Lower leg skin (tissue), 4 donors: ENCODE measurements around the gene POLR3A. TPM values are rescaled to one million over a fixed set of nuclear protein-coding genes. Genes with fewer than 3 reads are reported as not detected.
A peak's percentile ranks its signal among the peaks of the same experiment; 100 is the strongest.

ENCODE experiments used
- DNase-seq, 2 donors: peaks; one replicate each; pipeline ENCODE4 v3.0.0-alpha.2; 2019; ENCODE audit warnings: low spot score in 2 of 2
- H3K4me3 ChIP-seq: fragments of 200-600 bp; sonication (generic); 2 replicates; pipeline ENCODE4 v1.5.1; 2017; ENCODE audit warnings: mild to moderate bottlenecking, low read depth; ENCODE audit not compliant: poor library complexity, severe bottlenecking
- POLR2A ChIP-seq, 2 donors: fragments of 450-650 bp; IDR thresholded peaks; one replicate each; pipeline ENCODE4 v1.6.1; 2016 to 2017; ENCODE audit warnings: antibody characterized with exemption in 2 of 2, mild to moderate bottlenecking in 1 of 2, moderate library complexity in 1 of 2
- WGBS, 2 donors: methylation state at CpG; one replicate each; pipeline ENCODE4 v1.1.5; 2018; 5-methylcytosine and 5-hydroxymethylcytosine counted together
- intact Hi-C: fragments of 100-400 bp; cut with DNase I; formaldehyde crosslinking; loops from one replicate; pipeline ENCODE4 v1.15.0; 2023; ENCODE audit warnings: low total_unique reads
- total RNA-seq, 4 donors: library from RNA; depleted of rRNA; stranded (reverse); fragments of >200 nt; gene quantifications; one replicate each; pipeline ENCODE4 v1.1.0, GENCODE V29; 2016
- TF ChIP-seq, protein P1 (sequence below), 3 donors: fragments of 450-650 bp; IDR thresholded peaks; one replicate each; pipeline ENCODE4 v1.5.1; 2016; ENCODE audit warnings: antibody characterized with exemption in 3 of 3, mild to moderate bottlenecking in 3 of 3, moderate library complexity in 2 of 3

The POLR3A gene
- total RNA-seq, 4 donors from 2014 or later = 8.7 to 11.1 (median 10.9) TPM

- TF ChIP-seq, protein P1, sequence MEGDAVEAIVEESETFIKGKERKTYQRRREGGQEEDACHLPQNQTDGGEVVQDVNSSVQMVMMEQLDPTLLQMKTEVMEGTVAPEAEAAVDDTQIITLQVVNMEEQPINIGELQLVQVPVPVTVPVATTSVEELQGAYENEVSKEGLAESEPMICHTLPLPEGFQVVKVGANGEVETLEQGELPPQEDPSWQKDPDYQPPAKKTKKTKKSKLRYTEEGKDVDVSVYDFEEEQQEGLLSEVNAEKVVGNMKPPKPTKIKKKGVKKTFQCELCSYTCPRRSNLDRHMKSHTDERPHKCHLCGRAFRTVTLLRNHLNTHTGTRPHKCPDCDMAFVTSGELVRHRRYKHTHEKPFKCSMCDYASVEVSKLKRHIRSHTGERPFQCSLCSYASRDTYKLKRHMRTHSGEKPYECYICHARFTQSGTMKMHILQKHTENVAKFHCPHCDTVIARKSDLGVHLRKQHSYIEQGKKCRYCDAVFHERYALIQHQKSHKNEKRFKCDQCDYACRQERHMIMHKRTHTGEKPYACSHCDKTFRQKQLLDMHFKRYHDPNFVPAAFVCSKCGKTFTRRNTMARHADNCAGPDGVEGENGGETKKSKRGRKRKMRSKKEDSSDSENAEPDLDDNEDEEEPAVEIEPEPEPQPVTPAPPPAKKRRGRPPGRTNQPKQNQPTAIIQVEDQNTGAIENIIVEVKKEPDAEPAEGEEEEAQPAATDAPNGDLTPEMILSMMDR (IDR thresholded peaks at IDR 0.05) = no peak
- TF ChIP-seq POLR2A (IDR thresholded peaks at IDR 0.05) = no peak
- DNase-seq = peak in 1 of 2 donors; percentile 61
- 95 to 99% methylated on average over 10 of the region's 10 CpGs for WGBS, 2 donors
- intact Hi-C loops = no loop called here
- H3K4me3 ChIP-seq = no peak overlapping the region
These were observed 50.1 kb downstream of the POLR3A start for GRCh38 chr10:77979221-77979620.

- DNase-seq = peak in 1 of 2 donors; percentile 36
- WGBS, 2 donors = 91 to 94% methylated on average over 6 of the region's 6 CpGs
- intact Hi-C loops = no loop called here
- H3K4me3 ChIP-seq = no peak overlapping the region
- TF ChIP-seq, protein P1 (IDR thresholded peaks at IDR 0.05) = no peak
- no peak for TF ChIP-seq POLR2A (IDR thresholded peaks at IDR 0.05)
These were observed 51.0 kb downstream of the POLR3A start for GRCh38 chr10:77978360-77978759.

DNA sequence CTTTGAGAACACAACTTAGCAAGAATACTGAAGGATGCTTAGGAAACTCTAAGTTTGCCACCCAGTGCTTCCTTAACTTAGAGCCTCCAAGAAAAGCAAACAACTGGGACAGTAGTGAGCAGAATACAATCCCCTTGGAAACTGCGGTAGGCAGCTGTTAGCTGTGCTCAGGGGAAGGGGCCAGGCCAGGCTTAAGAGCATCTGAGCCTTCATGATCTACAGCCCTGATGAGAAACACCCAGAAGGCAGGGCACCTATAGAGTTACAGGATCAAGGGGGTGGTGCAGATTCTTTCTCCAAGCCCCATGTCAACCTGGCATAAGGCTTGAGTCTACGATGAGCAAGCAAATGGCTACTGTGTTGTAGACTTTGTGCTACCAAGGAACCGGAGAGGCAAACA, 51.4 kb downstream of the POLR3A start:
- intact Hi-C loops = no loop called here
- no peak for DNase-seq
- TF ChIP-seq, protein P1 (IDR thresholded peaks at IDR 0.05) = no peak
- TF ChIP-seq POLR2A (IDR thresholded peaks at IDR 0.05) = no peak
- WGBS, 2 donors = 93 to 96% methylated on average over 3 of the region's 3 CpGs
- H3K4me3 ChIP-seq = no peak overlapping the region

- intact Hi-C loops = no loop called here
- 88 to 96% methylated on average over 5 to 7 of the region's 7 CpGs for WGBS, 2 donors
These were observed 52.3 kb downstream of the POLR3A start for GRCh38 chr10:77977016-77977415.

DNA sequence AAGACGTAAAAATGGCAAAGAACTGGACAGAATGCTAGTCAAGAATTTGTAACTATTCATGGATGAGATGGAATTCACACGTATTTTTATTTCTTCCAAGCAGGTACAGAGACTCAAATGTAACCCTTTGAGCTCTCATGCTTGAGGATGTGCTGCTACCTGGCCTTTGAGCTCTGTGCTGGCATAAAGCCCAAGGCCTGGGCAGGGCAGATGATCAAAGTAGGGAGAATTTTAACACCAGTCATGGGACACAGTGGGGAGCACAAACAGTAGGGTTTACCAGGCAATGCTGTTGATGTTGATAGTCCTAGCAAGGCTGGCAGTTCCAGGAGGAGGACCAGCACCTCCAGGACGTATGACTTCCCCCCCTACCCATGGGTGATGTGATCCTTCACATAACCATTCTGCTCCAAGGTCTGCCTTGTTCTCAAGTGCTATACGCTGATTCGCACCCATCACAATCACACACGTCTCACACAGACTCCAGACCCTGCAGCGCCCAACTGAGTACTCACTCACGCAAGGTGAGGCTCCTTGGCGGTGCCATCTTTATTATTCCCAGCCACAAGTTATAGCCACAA, 54.1 kb downstream of the POLR3A start:
- intact Hi-C loops = no loop called here
- H3K4me3 ChIP-seq = no peak overlapping the region
- no peak for TF ChIP-seq POLR2A (IDR thresholded peaks at IDR 0.05)
- TF ChIP-seq, protein P1 (IDR thresholded peaks at IDR 0.05) = no peak
- peak in 1 of 2 donors; percentile 57 for DNase-seq
- 87 to 91% methylated on average over 9 of the region's 9 CpGs for WGBS, 2 donors

More at GRCh38 chr10:77977016-77977415, 52.3 kb downstream of the POLR3A start:
- TF ChIP-seq, protein P1 (IDR thresholded peaks at IDR 0.05) = no peak
- TF ChIP-seq POLR2A (IDR thresholded peaks at IDR 0.05) = no peak
- no peak overlapping the region for H3K4me3 ChIP-seq
- peak in 1 of 2 donors; percentile 63 for DNase-seq
